Liver (tissue), 3 donors: ENCODE data around the gene RPL38.

Experiments used
- ATF3 ChIP-seq: IDR thresholded peaks from 2 replicates; pipeline ENCODE4 v1.6.1; 2016; ENCODE audit warnings: antibody characterized with exemption
- CTCF ChIP-seq: fragments of 150-350 bp; IDR thresholded peaks from 2 replicates; pipeline ENCODE4 v1.5.1; 2017; ENCODE audit warnings: improper control_type of control experiment, low read depth, low read length; ENCODE audit not compliant: missing input control
- EGR1 ChIP-seq, 2 donors: IDR thresholded peaks; 2 replicates each; pipeline ENCODE4 v1.6.1; 2016 to 2018; ENCODE audit warnings: antibody characterized with exemption in 2 of 2, low read depth in 2 of 2
- FOXA1 ChIP-seq: IDR thresholded peaks from 2 replicates; pipeline ENCODE4 v1.6.1; 2016; ENCODE audit warnings: antibody characterized with exemption
- FOXA2 ChIP-seq: IDR thresholded peaks from 2 replicates; pipeline ENCODE4 v1.6.1; 2016; ENCODE audit warnings: antibody characterized with exemption
- HNF4G ChIP-seq: IDR thresholded peaks from 2 replicates; pipeline ENCODE4 v1.6.1; 2016; ENCODE audit warnings: antibody characterized with exemption
- JUND ChIP-seq, 2 donors: IDR thresholded peaks; 2 replicates each; pipeline ENCODE4 v1.6.1; 2016; ENCODE audit warnings: antibody characterized with exemption in 2 of 2
- NR2F2 ChIP-seq: IDR thresholded peaks from 2 replicates; pipeline ENCODE4 v1.6.1; 2016; ENCODE audit warnings: antibody characterized with exemption
- RAD21 ChIP-seq, 2 donors: IDR thresholded peaks; 2 replicates each; pipeline ENCODE4 v1.6.1; 2016; ENCODE audit warnings: antibody characterized with exemption in 2 of 2, mild to moderate bottlenecking in 2 of 2
- REST ChIP-seq: IDR thresholded peaks from 2 replicates; pipeline ENCODE4 v1.6.1; 2016; ENCODE audit warnings: antibody characterized with exemption, mild to moderate bottlenecking
- RXRA ChIP-seq, 2 donors: IDR thresholded peaks; 2 replicates each; pipeline ENCODE4 v1.6.1; 2017 to 2018; ENCODE audit warnings: antibody characterized with exemption in 2 of 2, mild to moderate bottlenecking in 1 of 2
- YY1 ChIP-seq: IDR thresholded peaks from 2 replicates; pipeline ENCODE4 v1.6.1; 2016; ENCODE audit warnings: antibody characterized with exemption, mild to moderate bottlenecking
- TF ChIP-seq, protein P1 (sequence below): IDR thresholded peaks from 2 replicates; pipeline ENCODE4 v1.6.1; 2016; ENCODE audit warnings: antibody characterized with exemption
- TF ChIP-seq, protein P2 (sequence below): IDR thresholded peaks from 2 replicates; pipeline ENCODE4 v1.6.1; 2016; ENCODE audit warnings: antibody characterized with exemption
- donor health status: healthy.
- donor health status: healthy.

DNA sequence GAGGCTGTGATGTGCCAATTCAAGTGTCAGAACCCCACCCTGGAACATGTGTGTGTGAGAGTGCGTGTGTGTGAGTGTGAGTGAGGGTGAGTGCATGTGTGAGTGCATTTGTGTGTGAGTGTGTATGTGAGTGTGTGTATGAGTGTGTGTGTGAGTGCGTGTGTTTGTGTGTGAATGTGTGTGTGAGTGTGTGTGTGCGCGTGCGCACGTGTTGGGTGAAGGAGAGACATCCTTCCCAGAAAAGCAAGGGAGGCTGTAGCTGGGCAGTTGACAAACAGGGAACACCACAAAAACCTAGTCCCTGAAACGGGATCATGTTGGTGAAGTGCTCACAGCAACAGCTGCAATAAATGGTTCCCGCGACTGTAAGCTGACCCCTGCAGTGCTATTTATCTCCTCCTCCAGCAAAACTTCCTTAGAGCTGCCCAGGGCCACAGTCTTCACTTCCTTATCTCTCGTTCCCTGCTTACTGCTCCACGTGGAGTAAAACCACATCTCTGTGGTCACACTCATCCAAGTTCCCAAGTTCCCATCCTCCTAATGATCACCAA lies 40.1 kb upstream of the RPL38 start:
- no peak for TF ChIP-seq CTCF
- no peak for TF ChIP-seq HNF4G
- no peak for TF ChIP-seq EGR1 (IDR thresholded peaks at IDR 0.05; ENCODE audit: low read depth in 2 of 2)
- TF ChIP-seq FOXA2 = no peak
- TF ChIP-seq NR2F2 = no peak
- no peak for TF ChIP-seq REST
- no peak for TF ChIP-seq FOXA1
- TF ChIP-seq, protein P1, sequence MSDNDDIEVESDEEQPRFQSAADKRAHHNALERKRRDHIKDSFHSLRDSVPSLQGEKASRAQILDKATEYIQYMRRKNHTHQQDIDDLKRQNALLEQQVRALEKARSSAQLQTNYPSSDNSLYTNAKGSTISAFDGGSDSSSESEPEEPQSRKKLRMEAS = no peak
- TF ChIP-seq RAD21 (IDR thresholded peaks at IDR 0.05) = no peak
- TF ChIP-seq JUND (IDR thresholded peaks at IDR 0.05) = no peak
- TF ChIP-seq RXRA (IDR thresholded peaks at IDR 0.05) = no peak
- TF ChIP-seq ATF3 = no peak
- no peak for TF ChIP-seq YY1
- TF ChIP-seq, protein P2, sequence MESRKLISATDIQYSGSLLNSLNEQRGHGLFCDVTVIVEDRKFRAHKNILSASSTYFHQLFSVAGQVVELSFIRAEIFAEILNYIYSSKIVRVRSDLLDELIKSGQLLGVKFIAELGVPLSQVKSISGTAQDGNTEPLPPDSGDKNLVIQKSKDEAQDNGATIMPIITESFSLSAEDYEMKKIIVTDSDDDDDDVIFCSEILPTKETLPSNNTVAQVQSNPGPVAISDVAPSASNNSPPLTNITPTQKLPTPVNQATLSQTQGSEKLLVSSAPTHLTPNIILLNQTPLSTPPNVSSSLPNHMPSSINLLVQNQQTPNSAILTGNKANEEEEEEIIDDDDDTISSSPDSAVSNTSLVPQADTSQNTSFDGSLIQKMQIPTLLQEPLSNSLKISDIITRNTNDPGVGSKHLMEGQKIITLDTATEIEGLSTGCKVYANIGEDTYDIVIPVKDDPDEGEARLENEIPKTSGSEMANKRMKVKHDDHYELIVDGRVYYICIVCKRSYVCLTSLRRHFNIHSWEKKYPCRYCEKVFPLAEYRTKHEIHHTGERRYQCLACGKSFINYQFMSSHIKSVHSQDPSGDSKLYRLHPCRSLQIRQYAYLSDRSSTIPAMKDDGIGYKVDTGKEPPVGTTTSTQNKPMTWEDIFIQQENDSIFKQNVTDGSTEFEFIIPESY = no peak
